Measurements from ENCODE around the gene PGLYRP4.
A peak's percentile ranks its signal among the peaks of the same experiment; 100 is the strongest.
"Not testable (repeated sequence)": the region's sequence is repeated elsewhere in the genome, so short reads cannot be mapped to it uniquely, and the experiment has no call there.

The PGLYRP4 gene

DNA sequence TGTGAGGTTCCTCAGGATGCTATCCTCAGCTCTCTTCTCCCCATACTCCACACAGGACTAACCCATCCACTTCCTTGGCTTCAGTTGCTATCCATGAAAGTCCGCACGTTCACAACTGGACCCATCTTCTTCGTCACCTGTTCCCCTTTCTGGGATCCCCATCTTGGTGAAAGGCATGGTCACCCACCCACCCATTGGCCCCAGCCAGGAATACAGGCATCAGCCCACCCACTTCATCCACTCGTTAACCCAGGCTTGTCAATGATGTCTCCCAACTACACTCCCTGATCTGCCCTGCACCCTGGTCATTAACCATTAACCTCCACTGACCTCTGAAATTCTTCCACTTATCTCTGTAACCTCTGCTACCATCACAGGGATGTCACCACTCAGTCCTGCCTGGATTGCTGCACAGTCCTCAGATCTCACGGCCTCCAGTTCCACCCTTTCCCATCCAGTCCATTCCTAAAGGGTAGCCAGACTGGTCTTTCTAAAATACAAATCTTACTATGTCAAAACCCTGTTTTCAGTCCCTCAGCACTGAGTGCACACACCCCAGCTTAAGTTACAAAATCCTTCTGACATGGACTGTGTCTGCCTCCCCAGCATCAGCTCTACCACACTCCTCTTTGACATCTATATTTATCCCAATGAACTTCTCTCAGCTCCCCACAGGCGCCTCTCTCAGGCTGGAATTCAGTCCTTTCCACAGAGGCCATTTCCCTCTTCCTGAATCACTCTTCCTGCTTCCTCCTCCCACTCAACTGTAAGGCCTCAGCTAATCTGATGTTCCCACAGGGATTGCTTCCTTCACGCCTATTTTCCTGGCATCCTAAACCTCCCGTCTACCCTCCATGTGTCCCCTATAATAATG, 10.4 kb downstream of the PGLYRP4 start:
- DNase-seq (ENCODE audit: low spot score): no peak

GRCh38 chr1:153336650-153337049, 12.0 kb downstream of the PGLYRP4 start:
- DNase-seq (ENCODE audit: low spot score): no peak

DNA sequence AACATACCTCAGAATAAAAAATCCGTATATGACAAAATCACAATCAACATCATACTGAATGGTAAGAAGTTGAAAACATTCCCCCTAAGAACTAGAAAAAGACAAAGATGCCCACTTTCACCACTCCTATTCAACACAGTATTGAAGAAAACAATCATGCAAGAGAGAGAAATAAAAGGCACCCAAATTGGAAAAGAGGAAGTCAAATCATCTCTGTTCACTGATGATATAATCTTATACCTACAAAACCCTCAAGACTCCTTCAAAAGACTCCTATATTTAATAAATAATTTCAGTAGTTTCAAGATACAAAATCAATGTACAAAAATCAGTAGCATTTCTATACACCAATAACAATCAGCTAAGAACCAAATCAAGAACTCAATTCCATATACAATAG, 14.7 kb downstream of the PGLYRP4 start:
- DNase-seq (ENCODE audit: low spot score): no peak

GRCh38 chr1:153324912-153325311, 23.7 kb downstream of the PGLYRP4 start:
- DNase-seq (ENCODE audit: low spot score): no peak

DNA sequence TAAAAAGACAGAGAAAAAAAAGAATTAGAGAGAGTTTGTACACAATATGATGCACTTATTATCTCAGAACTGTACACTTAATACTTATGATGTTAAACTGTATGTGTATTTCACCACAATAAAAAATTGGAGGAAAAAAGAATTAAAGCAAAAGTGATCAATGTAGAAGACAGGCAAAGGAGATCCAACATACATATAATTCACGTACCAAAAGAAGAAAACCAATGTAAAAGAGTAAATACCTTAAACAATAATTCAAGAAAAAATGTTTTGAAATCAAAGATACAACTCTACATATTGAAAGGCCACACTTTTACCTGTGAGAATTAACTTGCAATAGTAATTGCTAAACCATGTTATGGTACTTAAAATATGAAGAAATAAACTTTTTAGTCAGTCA, 26.1 kb downstream of the PGLYRP4 start:
- no peak for DNase-seq (ENCODE audit: low spot score)

DNA sequence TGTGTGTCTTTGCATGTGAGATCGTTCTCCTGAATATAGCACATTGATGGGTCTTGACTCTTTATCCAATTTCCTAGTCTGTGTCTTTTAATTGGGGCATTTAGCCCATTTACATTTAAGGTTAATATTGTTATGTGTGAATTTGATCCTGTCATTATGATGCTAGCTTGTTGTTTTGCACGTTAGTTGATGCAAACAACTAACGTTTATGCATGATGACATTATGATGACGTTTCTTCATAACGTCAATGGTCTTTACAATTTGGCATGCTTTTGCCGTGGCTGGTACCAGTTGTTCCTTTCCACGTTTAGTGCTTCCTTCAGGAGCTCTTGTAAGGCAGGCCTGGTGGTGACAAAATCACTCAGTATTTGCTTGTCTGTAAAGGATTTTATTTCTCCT, 30.5 kb downstream of the PGLYRP4 start:
- DNase-seq (ENCODE audit: low spot score): not testable (repeated sequence)

GRCh38 chr1:153316013-153316412, 32.6 kb downstream of the PGLYRP4 start:
- DNase-seq (ENCODE audit: low spot score): not testable (repeated sequence)

- not testable (repeated sequence) for DNase-seq (ENCODE audit: low spot score)
These were observed 34.3 kb downstream of the PGLYRP4 start for GRCh38 chr1:153314388-153314787.

DNA sequence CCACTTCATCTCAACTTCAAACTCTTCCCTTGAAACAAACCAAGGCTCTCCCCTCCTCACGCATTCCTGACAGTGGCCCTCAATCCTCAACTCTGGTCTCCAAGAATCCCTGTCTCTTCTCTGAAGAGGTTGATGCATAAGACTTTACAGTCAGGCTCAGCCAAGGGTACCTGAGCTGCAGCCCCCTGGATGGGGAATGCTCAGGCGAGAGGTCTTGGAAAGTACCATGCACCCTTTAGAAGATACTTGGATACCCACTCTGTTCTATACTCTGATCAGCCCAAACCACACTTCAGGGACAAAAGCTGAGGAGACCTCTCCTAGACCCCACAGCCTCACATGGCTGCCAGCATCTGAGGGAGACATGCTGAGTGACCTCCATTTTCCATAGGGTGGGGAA, 35.4 kb downstream of the PGLYRP4 start:
- DNase-seq (ENCODE audit: low spot score): no peak

GRCh38 chr1:153312570-153313186, 36.0 kb downstream of the PGLYRP4 start, which contains the start of gene PGLYRP3:
Gene PGLYRP3, minus strand, starts transcription at chr1:153312952. Its CDS starts 2,287 bp downstream, at chr1:153310665.
- no peak for DNase-seq (ENCODE audit: low spot score)

GRCh38 chr1:153310526-153310925, 38.1 kb downstream of the PGLYRP4 start:
- no peak for DNase-seq (ENCODE audit: low spot score)

DNA sequence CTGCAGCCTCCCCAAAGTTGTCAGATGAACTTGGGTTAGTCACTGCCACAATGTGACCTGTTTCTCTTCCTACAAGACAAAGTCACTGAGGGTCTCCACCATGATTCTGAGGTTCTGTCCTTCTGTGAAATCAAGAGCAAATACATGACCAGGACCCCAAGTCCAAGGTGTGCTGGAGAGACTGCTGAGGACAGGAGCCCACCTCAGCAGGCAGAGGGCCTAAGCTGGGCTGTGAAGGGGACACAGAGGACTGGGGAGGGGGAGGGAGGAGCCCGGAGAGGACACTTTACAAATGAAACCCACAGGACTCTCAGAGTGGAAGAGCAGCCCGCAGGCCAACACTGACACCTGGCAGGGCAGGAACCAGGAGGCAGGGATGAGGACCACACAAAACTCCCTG, 39.2 kb downstream of the PGLYRP4 start:
- DNase-seq (ENCODE audit: low spot score): no peak

DNA sequence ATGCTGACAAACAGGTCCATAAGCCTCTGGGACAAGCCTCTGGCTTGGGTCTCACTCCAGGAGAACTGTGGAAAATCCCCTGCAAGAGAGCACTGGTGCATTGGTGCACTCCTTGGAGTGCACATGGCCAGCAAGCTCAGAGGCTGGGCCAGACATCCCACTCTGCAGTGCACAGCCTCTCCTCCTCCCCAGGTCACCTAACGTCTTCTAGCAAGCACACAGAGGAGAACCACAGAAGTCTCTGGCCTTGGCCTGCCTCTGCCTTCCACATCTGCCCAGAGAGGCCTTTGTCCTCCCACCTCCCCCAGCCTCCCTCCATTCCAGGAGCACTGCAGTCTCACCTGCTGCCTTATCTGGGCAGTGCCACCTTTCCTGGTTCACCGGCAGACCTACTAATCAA, 40.1 kb downstream of the PGLYRP4 start:
- no peak for DNase-seq (ENCODE audit: low spot score)

GRCh38 chr1:153307221-153307600, 41.4 kb downstream of the PGLYRP4 start:
- no peak for DNase-seq (ENCODE audit: low spot score)

DNA sequence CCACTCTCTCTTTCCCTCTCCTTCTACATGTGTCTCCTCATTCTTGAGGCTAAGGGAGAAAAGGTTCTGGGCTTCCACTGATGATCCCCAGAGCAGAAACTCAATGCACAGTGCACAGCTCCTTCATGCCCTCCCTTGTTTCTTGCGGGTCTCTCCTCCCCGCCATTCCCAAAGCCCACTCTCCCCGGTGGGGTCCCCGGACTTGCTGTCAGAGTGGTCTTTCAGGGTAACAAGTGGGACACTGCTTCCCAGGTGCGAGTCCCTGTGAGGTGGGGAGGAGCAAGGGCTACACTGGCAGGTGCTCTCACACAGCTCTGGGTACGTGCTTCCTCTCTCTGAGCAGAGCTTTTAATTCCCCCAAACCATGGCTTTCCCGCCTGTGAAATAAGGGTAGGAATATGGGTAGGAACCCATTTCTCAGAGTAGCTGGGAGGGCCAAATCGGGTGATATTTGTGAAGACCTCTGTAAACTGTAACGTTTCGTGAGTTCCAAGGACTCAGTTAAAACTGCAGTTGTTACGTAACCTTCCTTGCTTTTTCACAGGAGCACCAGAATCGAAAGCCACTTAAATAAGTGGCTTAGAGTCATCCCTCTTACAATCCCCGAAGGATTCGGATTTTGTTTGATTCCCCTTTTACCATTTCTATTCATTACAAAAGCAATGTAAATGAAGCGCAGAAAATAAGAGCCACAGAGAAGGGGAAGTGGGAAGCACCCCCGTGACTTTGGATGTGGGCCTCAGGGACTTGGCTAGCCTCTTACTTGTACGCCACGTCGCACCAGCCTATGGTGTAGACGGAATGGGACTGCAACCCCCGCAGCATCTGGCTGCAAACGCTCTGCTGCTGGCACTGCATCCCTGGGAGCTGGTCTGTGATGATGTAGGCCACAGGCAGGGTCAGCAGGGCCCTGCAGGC, 42.1 kb downstream of the PGLYRP4 start:
- DNase-seq (ENCODE audit: low spot score): no peak

- no peak for DNase-seq (ENCODE audit: low spot score)
These were observed 43.0 kb downstream of the PGLYRP4 start for GRCh38 chr1:153305682-153306081.

DNA sequence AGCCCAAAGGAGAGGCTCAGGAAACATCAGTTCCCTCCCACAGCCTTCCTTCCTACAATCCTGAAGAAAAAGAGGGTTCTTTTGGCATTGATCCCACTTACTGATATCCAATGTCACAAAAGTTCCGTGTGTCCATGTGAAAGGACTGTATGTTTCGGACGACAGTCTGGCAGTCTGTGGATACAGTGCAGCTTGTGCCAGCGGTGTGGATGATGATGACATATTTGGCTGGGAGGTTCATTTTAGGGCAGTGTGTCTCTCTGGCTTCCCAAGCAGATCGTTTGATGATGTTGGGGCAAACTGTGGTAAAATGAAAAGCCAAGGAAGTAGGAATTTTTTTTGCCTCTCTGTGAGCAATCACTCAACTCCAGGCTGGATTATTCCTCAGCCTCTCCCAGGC, 46.3 kb downstream of the PGLYRP4 start:
- no peak for DNase-seq (ENCODE audit: low spot score)

- no peak for DNase-seq (ENCODE audit: low spot score)
These were observed 54.8 kb downstream of the PGLYRP4 start for GRCh38 chr1:153293851-153294250.

GRCh38 chr1:153293480-153293775, 55.2 kb downstream of the PGLYRP4 start:
- no peak for DNase-seq (ENCODE audit: low spot score)

- peak; percentile 21 for DNase-seq (ENCODE audit: low spot score)
These were observed 55.7 kb downstream of the PGLYRP4 start for GRCh38 chr1:153292740-153293479.

- no peak for DNase-seq (ENCODE audit: low spot score)
These were observed 56.5 kb downstream of the PGLYRP4 start for GRCh38 chr1:153292185-153292584.

DNA sequence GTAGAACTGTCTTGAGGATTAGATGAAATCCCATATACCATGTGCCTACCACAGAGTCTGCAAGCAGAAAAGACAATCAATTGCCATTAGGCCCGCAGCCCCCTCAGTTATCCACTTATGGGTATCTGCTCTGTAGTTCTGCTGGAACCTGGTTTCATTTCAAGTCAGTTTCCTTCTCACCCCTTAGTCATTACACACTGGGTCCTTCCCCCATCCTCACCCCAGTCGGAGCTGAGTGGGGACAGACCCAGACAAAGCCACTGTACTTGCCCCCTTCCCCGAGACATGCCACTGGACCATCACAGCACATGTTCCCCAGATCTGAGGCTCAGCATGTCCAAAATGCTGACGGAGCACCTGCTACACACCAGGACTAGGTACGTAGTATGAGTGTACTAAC, 57.1 kb downstream of the PGLYRP4 start:
- DNase-seq (ENCODE audit: low spot score): no peak

Measured in SW480 (cell line).